Measurements from ENCODE around the gene SMC5.
"Not testable (repeated sequence)": the region's sequence is repeated elsewhere in the genome, so short reads cannot be mapped to it uniquely, and the experiment has no call there.

Gene SMC5

GRCh38 chr9:70258692-70259511 is at the start of gene SMC5:
TSS of gene SMC5 (plus strand) at chr9:70258978. CDS start at chr9:70259079, 101 bp downstream.
- H3K4me3 ChIP-seq (ENCODE audit: low read depth, low read length), result peak within 1 kb of the TSS; percentile 86

GRCh38 chr9:70217029-70217428 is 41.7 kb upstream of the SMC5 start:
- H3K4me3 ChIP-seq (ENCODE audit: low read depth, low read length), result no peak overlapping the region

GRCh38 chr9:70218767-70219166 is 40.0 kb upstream of the SMC5 start:
- H3K4me3 ChIP-seq (ENCODE audit: low read depth, low read length), result no peak overlapping the region

- H3K4me3 ChIP-seq (ENCODE audit: low read depth, low read length), result no peak overlapping the region
Measured at GRCh38 chr9:70220216-70220615, 38.6 kb upstream of the SMC5 start.

GRCh38 chr9:70222354-70222753 is 36.4 kb upstream of the SMC5 start:
- H3K4me3 ChIP-seq (ENCODE audit: low read depth, low read length), result no peak overlapping the region

- H3K4me3 ChIP-seq (ENCODE audit: low read depth, low read length), result no peak overlapping the region
Measured at GRCh38 chr9:70228118-70228517, 30.7 kb upstream of the SMC5 start.

GRCh38 chr9:70228611-70229010 is 30.2 kb upstream of the SMC5 start:
- H3K4me3 ChIP-seq (ENCODE audit: low read depth, low read length), result no peak overlapping the region

- H3K4me3 ChIP-seq (ENCODE audit: low read depth, low read length), result no peak overlapping the region
Measured at GRCh38 chr9:70229026-70229425, 29.8 kb upstream of the SMC5 start.

- H3K4me3 ChIP-seq (ENCODE audit: low read depth, low read length), result no peak overlapping the region
Measured at GRCh38 chr9:70229579-70229978, 29.2 kb upstream of the SMC5 start.

- no peak overlapping the region for H3K4me3 ChIP-seq (ENCODE audit: low read depth, low read length)
Measured at GRCh38 chr9:70232476-70232875, 26.3 kb upstream of the SMC5 start.

GRCh38 chr9:70234208-70234607 is 24.6 kb upstream of the SMC5 start:
- H3K4me3 ChIP-seq (ENCODE audit: low read depth, low read length), result not testable (repeated sequence)

GRCh38 chr9:70245952-70246351 is 12.8 kb upstream of the SMC5 start:
- not testable (repeated sequence) for H3K4me3 ChIP-seq (ENCODE audit: low read depth, low read length)

- H3K4me3 ChIP-seq (ENCODE audit: low read depth, low read length), result no peak overlapping the region
Measured at GRCh38 chr9:70250221-70250620, 8.6 kb upstream of the SMC5 start.

GRCh38 chr9:70255486-70255885 is 3.3 kb upstream of the SMC5 start:
- no peak overlapping the region for H3K4me3 ChIP-seq (ENCODE audit: low read depth, low read length)

- no peak overlapping the region for H3K4me3 ChIP-seq (ENCODE audit: low read depth, low read length)
Measured at GRCh38 chr9:70256123-70256551, 2.6 kb upstream of the SMC5 start.

GRCh38 chr9:70257502-70257901 is 1.3 kb upstream of the SMC5 start:
- no peak overlapping the region for H3K4me3 ChIP-seq (ENCODE audit: low read depth, low read length)

GRCh38 chr9:70257991-70258691 is 637 bp upstream of the SMC5 start:
- H3K4me3 ChIP-seq (ENCODE audit: low read depth, low read length), result peak overlapping the region; percentile 86

GRCh38 chr9:70259512-70259802 is 679 bp downstream of the SMC5 start:
- H3K4me3 ChIP-seq (ENCODE audit: low read depth, low read length), result peak overlapping the region; percentile 86

- H3K4me3 ChIP-seq (ENCODE audit: low read depth, low read length), result peak overlapping the region; percentile 86
Measured at GRCh38 chr9:70260007-70260443, 1.2 kb downstream of the SMC5 start.

- no peak overlapping the region for H3K4me3 ChIP-seq (ENCODE audit: low read depth, low read length)
Measured at GRCh38 chr9:70260606-70261005, 1.8 kb downstream of the SMC5 start.

- no peak overlapping the region for H3K4me3 ChIP-seq (ENCODE audit: low read depth, low read length)
Measured at GRCh38 chr9:70261131-70261870, 2.5 kb downstream of the SMC5 start.

GRCh38 chr9:70262366-70262765 is 3.6 kb downstream of the SMC5 start:
- no peak overlapping the region for H3K4me3 ChIP-seq (ENCODE audit: low read depth, low read length)

Data from iPS-11a (cell line).